ENCODE results near the gene JADE1.

DNA sequence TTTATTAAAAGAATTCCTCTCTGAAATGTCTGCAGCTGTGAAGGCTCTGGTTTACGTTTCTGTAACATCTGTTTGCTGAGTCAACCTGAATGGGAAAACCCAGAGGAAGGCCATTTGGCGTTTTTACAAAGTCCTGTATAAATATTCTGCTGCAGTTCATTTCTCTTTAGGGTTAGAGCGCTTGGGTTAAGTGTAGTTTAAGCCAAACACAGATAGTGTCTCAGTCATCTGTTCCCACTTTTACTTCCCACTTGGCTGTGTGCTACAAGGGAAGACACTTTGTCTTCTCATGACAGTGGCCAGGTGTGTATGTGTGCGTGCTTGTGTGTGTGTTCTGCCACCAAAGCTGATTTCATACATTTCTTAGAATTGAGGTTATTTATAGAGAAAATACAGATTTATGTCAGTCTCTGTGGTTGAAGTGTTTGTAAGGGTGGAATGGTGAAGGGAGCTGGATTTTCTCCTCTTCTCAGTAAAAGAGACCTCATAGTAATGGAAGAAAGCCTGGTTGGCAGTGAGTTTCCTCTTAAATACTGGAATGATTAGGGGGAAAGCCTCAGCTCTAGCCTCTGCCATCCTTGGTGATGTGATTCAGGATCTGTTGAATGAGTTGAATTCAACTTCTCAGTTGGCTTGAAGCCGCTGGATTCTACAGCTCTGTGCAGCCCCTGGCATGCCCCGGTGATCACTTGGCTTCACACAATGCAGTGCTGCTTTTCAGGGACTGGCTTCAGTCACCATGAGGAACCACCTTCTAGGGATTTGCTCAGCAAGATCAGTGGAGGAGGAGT lies 50.6 kb downstream of the JADE1 start:
- TF ChIP-seq, protein P1, sequence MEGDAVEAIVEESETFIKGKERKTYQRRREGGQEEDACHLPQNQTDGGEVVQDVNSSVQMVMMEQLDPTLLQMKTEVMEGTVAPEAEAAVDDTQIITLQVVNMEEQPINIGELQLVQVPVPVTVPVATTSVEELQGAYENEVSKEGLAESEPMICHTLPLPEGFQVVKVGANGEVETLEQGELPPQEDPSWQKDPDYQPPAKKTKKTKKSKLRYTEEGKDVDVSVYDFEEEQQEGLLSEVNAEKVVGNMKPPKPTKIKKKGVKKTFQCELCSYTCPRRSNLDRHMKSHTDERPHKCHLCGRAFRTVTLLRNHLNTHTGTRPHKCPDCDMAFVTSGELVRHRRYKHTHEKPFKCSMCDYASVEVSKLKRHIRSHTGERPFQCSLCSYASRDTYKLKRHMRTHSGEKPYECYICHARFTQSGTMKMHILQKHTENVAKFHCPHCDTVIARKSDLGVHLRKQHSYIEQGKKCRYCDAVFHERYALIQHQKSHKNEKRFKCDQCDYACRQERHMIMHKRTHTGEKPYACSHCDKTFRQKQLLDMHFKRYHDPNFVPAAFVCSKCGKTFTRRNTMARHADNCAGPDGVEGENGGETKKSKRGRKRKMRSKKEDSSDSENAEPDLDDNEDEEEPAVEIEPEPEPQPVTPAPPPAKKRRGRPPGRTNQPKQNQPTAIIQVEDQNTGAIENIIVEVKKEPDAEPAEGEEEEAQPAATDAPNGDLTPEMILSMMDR (conservative IDR thresholded peaks at IDR 0.05 in 1 of 2, IDR thresholded peaks at IDR 0.05 in 1 of 2; ENCODE audit: low read depth in 1 of 2, low read length in 2 of 2), result no peak
- no peak for TF ChIP-seq EZH2 (IDR thresholded peaks at IDR 0.05; ENCODE audit: low read length, missing control alignments)
